GM12864 (cell line): Measurements from ENCODE around the gene NR2F1.

Experiments used
- DNase-seq: peaks from one replicate; pipeline ENCODE4 v3.0.0-alpha.2; 2011; ENCODE audit warnings: low read depth
- H3K4me3 ChIP-seq: 2 replicates; pipeline ENCODE4 v1.5.1; 2011; ENCODE audit warnings: mild to moderate bottlenecking, low read depth, low read length, control low read depth
- TF ChIP-seq, protein P1 (sequence below): IDR thresholded peaks from 2 replicates; pipeline ENCODE4 v1.5.1; 2011; ENCODE audit warnings: low read depth, mild to moderate bottlenecking, moderate library complexity, low read length, control low read depth, inconsistent platforms; ENCODE audit errors: missing control alignments

NR2F1 gene

DNA sequence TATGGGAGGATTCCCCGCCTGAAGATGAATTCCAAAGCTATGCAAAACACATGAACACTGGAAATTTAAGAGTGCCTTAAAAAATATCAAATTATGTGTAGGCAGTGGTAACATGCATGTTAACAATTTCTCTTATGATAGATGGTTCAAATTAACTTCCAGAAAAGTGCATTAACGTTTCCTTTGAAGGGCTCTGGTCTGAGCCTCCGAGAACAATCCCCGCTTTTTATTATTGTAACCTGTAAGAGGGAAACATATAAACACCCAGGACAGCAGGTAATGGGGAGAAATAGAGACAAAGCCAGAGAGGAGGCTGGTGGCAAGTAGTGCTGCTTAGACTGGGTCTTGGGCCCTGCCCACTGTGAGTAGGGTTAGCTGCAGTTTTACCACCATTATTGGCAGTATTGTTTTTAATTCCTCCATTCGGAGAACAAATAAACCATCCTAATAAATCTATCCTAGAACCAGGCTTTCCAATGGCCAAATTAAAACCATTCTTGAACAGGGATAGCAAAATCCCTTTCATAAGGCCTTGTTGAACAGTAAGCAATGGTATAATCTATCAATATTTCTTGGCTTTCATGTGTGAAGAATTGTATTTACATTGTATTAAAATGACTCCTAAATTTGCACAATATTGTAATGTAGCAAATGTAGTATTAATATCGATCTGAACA is 6.3 kb downstream of the NR2F1 start:
- DNase-seq, result no peak
- TF ChIP-seq, protein P1, sequence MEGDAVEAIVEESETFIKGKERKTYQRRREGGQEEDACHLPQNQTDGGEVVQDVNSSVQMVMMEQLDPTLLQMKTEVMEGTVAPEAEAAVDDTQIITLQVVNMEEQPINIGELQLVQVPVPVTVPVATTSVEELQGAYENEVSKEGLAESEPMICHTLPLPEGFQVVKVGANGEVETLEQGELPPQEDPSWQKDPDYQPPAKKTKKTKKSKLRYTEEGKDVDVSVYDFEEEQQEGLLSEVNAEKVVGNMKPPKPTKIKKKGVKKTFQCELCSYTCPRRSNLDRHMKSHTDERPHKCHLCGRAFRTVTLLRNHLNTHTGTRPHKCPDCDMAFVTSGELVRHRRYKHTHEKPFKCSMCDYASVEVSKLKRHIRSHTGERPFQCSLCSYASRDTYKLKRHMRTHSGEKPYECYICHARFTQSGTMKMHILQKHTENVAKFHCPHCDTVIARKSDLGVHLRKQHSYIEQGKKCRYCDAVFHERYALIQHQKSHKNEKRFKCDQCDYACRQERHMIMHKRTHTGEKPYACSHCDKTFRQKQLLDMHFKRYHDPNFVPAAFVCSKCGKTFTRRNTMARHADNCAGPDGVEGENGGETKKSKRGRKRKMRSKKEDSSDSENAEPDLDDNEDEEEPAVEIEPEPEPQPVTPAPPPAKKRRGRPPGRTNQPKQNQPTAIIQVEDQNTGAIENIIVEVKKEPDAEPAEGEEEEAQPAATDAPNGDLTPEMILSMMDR, result no peak
- no peak overlapping the region for H3K4me3 ChIP-seq

- no peak overlapping the region for H3K4me3 ChIP-seq
- TF ChIP-seq, protein P1, result no peak
- DNase-seq, result no peak
Measured at GRCh38 chr5:93589829-93590215, 6.8 kb downstream of the NR2F1 start.

DNA sequence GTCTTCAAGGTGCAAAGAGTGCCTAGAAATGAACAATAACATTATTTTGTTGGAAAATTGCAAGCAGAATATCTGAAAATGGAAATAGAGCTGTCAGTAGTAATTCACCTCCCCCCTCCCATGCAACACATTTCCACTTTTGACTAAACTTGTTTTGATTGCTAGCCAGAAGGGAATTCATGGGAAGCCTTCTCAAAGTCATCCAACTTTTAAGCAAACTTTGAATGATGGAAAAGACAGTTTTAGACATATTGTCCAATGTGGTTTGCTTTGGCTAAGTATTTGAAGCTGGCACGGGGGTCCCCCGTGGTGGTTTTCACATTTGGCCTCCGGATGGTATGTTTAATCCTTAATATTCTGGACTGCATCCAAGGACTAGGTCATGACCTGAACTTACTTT is 7.5 kb downstream of the NR2F1 start:
- no peak for DNase-seq
- TF ChIP-seq, protein P1, result no peak
- H3K4me3 ChIP-seq, result no peak overlapping the region

GRCh38 chr5:93591323-93591945 is 8.4 kb downstream of the NR2F1 start:
- TF ChIP-seq, protein P1, result no peak
- no peak for DNase-seq
- no peak overlapping the region for H3K4me3 ChIP-seq

DNA sequence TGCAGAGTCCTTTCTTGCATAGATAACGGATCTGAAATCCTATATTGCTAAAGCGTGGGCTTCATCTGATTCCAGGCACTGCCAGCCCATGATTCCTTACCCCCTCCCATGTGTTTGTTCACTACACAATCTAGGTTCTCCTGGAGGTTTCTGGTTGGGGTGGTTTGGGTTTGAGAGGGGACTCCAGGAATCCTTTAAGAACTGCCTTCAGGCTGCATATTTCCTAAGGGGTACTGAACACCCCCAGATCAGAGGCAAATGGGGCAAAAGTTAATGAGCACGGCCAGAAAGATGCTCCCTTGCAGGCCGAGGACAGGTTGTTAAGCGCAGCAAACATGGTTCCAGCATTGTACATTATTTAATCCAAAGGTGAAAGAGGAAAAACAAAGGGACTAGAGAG is 9.9 kb downstream of the NR2F1 start:
- no peak overlapping the region for H3K4me3 ChIP-seq
- TF ChIP-seq, protein P1, result no peak
- DNase-seq, result no peak

DNA sequence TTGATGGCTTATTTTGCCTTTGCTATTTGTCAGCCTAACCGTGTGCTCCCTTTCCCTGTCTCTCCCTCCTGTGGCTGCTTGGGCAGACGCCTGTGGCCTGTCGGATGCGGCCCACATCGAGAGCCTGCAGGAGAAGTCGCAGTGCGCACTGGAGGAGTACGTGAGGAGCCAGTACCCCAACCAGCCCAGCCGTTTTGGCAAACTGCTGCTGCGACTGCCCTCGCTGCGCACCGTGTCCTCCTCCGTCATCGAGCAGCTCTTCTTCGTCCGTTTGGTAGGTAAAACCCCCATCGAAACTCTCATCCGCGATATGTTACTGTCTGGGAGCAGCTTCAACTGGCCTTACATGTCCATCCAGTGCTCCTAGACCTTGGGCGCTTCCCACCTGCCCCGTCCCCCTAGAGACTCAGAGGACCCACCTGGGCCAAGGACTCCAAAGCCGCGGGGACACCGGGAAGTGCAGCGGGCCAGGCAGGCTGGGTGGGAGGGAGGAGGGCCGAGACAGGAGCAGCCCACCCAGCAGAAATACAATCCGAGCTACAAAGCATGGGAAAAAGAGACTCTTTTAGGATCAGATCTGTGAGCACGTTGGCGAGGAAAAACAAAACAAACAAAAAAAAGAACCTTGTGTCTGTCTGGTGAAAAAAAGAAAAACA is 10.6 kb downstream of the NR2F1 start:
- no peak for DNase-seq
- no peak overlapping the region for H3K4me3 ChIP-seq
- TF ChIP-seq, protein P1, result no peak
